Stimulated activated CD8-positive, alpha-beta memory T cell treated with anti-CD3 and anti-CD28 coated beads, Interleukin-12 subunit alpha, Interleukin-12 subunit beta, amount 100 ng/mL, for 1 hour (primary cell): ENCODE data around the gene PCSK6.
"Not testable (repeated sequence)": the region's sequence is repeated elsewhere in the genome, so short reads cannot be mapped to it uniquely, and the experiment has no call there.

ENCODE experiments used
- DNase-seq: peaks from one replicate; pipeline ENCODE4 v3.0.0-alpha.2; 2020; ENCODE audit warnings: low read depth

Gene PCSK6

DNA sequence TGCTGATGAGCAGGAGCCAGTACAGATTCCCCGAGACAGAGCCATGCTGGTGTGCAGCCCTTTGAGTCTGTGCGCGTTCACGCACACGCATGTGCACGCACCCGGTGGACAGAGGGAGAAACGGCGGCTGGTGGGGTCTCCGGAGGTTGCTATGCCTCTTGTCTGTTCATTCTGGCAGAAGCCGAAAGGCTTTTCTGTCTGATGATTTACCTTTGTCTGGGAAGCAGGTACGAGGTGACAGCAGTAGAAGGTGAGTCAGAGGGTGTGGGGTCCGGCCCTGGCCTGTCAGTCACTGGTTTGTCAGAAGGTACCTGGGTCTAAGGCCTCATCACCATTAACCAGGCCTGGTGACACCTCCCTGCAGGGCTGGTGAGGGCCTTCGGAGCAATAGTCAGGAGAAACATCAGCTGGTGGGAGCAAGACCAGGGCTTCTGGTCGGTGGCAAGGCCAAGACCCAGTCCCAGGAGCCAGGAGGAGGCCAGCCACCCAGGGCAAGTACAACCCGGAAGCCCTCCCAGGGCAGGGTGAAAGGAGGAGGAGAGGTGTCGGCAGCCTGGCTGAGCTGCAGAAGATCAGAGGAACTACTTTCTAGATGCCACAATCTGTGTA, 7.5 kb downstream of the PCSK6 start:
- DNase-seq, result no peak

DNA sequence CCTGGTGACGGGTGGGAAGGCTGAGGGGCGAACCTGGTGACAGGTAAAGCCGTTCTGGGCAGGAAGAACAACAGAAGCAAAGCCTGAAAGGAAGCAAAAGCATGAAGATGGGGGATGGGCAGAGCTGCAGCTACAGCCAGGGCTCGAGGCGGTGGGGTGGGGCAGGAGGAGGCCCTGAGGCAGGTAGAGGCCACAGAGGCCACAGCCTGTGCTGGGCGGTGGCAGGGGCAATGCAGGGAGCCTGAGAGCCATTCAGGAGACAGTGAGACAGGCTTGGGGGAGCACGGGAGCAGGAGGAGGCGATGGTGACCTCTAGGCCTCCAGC, 8.2 kb downstream of the PCSK6 start:
- no peak for DNase-seq

- no peak for DNase-seq
Measured at GRCh38 chr15:101480613-101481380, 8.7 kb downstream of the PCSK6 start.

DNA sequence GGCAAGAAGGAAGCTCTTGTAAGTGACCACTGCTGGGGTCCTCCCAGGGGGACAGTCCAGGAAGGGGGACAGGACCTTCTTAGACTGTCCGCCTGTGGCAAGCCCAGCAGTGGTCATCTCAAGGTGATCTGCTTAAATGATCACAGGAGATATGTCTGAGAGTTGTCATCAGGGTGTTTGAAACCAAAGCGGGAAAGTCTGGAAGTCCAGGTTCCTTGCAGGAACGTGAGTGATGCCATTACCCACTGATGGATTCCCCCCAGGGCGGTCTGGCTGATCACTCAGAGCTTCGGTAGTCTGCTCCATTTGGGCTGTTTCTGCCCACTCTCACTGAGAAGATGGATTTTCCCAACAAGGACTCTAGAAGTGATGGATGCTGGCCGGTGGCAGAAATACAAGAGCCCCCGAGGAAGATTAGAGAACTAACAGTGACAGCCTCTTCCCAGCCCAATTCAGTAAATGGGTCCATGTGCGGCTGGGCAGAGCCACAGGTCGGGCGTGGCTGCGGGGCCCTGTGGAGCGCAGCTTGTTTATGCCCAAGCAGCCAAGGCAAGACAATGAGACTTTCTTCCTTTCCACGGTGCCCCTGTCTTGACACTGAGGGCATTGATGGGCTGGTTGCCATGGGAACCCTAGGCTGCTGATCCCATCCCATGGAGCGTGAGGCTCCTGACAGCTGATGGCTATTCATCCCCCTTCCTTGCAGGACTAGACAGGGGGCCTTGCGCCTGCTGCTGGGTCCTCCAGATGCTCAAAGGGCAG, 9.5 kb downstream of the PCSK6 start:
- no peak for DNase-seq

DNA sequence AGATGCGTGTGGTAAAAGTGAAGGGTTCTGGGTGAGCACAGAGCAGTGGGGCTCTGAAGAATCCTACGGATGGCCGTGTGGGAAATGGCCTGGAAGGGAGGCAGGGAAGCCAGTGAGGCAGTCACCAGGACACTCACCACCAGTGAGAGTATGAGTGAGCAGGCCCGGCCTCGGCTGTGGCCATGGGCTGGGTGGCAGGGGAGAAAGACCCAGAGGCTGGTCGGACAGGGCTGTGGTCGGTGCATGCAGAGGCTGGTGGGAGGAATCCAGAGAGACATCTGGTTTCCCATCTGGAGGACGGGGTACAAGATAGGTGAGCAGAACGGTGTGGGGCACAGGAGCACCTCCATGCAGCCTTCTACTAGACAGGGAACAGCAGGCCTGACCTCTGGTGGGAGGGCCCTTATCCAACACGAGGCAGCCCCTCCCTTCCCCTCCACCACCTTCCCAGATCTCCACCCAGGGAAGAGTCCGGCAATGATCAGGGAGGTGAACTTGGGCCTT, 10.1 kb downstream of the PCSK6 start:
- DNase-seq, result no peak

- DNase-seq, result no peak
Measured at GRCh38 chr15:101478701-101479341, 10.7 kb downstream of the PCSK6 start.

DNA sequence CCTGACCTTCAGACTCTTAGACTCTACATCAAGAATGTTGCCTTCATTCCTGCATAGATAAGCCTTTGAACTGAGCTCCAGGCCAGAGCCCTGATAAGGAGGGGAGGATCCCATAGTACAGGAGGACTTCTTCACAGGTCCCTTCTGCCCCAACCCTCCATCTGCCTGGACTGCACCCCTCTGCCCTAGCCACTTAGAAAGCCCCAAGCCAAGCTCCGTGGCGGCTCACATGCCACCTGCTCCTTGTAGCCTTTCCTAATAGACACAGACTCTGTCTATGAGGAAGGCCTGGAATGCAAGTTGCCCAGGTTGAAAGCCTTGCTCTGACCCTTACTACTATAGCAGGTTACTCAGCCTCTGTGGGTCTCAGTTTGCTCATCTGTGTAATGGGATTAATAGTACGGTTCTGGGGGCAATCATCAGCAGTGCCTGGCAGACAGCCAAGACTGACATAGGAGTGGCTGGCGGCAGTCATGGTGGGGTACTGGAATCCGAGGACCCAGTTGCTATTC, 11.6 kb downstream of the PCSK6 start:
- no peak for DNase-seq

- no peak for DNase-seq
Measured at GRCh38 chr15:101476756-101477155, 12.8 kb downstream of the PCSK6 start.

DNA sequence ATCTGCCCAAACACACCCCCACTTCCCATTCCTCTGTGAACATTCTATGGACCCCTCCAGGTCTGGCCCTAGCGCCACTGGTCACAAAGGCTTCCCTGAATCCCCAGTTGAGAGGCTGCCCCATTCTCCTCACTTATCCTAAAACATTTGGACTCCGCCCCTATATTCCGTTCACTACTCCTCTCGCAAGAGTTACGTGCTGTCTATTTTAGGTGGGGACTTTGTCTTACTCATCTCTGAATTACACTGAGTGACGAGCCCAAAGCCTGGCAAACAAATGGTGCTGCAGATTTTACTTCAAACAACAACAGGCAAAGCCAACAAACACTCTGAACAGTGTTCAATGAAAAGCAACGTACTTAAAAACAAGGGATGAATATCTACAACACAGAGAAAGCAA, 14.5 kb downstream of the PCSK6 start:
- no peak for DNase-seq

DNA sequence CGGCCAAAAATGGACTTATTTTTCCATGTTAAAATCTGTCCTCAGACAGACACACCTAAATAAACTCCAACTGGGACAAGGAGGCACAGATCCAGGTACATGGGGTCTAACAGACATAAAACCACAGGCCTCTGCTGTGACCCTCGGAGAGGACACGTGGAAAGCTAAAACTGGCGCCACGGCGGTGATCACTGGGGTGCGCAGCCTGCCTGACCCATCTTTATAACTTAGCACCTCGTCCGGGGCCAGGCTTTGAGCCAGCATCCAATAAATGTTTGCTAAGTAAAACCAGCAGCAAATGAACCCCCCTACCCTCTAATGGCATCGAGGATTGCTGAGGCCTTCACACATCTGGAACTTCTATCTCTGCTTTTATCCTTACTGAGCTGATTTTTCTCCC, 15.3 kb downstream of the PCSK6 start:
- no peak for DNase-seq

GRCh38 chr15:101472033-101472432, 17.5 kb downstream of the PCSK6 start:
- DNase-seq, result no peak

DNA sequence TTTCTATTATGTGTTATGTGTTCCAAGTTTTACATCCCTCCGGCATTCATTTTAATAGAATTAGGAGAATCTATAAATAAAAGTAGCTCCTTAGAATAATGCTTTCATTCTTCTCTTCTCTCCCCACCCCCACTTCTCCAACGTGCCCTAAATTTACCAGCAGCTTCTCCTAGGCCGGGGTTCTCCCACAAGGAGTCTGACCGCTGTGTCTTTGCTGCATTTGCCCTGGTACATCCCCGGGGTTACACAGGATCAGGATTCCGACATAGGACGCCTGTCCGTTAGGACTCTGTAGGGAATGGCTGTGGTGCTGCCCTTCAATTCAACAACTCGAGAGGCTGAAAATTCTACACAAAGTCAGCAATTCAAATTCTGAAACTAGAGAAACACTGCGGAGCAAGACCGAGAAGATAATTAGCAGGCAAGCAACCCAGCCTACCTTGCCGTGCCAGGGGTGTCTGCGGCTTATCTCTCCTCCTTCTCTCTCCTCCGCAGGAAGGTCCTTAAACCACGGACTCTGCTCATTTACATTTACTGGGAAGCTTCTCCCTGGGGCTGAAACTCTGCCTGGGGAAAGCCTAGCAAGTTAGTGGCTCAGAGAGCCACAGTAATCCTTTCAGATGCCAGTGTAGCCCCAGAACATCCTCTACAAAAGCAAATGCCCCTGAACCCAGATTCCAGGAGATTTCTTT, 18.8 kb downstream of the PCSK6 start:
- DNase-seq, result no peak

DNA sequence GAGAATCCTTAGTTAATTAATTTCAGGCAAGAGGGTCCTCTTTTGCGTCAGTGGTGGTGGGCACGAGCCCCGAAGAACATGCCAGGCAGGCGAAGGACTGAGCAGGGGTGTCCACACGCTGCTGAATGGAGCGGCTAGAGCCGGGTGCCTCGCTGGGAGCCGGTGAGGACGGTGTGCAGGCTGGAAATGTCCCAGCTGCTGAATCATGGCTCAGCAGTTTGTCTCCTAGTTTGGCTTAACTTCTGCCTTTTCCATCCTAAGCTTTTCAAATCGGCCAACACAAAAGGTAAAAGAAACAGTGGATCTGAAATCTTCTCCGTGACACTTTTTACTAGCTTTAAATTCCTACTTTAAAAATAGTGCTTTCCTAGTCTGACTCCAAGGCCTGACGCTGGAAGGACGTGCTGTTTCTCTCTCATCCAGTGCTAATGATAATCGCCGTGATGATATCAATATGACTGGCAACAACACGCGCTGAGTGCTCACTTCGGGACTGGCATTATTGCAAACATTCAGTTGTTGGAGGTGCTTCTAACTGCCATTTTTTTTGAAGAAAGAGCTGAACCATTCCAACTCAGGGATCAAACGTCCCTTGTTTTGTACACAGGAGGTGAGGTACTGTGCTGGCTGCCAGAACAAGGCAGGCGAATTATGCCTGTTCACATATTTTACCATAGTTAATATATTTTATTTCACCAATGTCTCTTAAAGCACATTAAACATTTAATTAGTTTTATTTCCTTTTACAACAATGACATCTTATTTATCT, 19.8 kb downstream of the PCSK6 start:
- no peak for DNase-seq

- DNase-seq, result no peak
Measured at GRCh38 chr15:101466188-101466587, 23.3 kb downstream of the PCSK6 start.

DNA sequence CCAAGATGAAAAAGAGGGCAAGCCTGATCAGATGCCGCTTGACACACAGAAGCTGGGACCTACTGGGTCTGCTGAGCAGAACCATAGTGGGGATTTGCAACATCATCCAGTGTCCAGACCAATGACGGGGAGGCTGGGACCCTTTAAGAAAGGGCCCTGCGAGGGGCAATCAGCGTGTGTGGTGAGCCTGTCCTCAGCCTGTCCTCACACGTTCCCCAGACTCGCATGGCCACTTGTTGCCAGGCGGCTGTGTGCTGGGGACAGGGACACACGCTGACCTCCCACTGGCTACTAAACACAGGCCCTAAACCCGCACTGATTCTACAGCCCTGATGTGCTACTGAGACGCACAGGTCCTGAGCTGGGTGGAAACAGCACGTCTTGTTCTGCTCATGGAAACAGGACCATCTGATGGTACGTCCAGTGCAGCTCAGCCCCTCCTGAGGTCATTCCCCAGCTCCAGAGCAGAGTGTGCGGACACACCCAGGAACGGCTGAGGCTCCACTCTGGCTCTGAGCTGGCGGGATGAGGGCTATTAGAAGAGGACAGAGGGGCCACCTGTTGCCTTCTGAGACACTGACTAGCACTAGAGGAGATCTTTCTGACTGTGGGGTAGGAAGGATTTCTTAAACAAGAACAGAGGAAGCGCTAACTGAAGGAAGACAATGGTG, 24.4 kb downstream of the PCSK6 start:
- no peak for DNase-seq

- no peak for DNase-seq
Measured at GRCh38 chr15:101464256-101464998, 25.1 kb downstream of the PCSK6 start.

- DNase-seq, result not testable (repeated sequence)
Measured at GRCh38 chr15:101463696-101464095, 25.8 kb downstream of the PCSK6 start.

- no peak for DNase-seq
Measured at GRCh38 chr15:101463270-101463669, 26.2 kb downstream of the PCSK6 start.

- DNase-seq, result no peak
Measured at GRCh38 chr15:101461097-101461496, 28.4 kb downstream of the PCSK6 start.
